IPS-18c (cell line): ENCODE measurements around the gene TPM1.

ENCODE experiments used
- H3K4me3 ChIP-seq: 2 replicates; pipeline ENCODE4 v1.7.0; 2013; ENCODE audit warnings: low read depth, mild to moderate bottlenecking, low read length, moderate library complexity; ENCODE audit not compliant: insufficient read depth
- H3K9me3 ChIP-seq: one replicate; pipeline ENCODE4 v1.6.1; 2013; ENCODE audit warnings: mild to moderate bottlenecking, low read length, moderate library complexity; ENCODE audit not compliant: control insufficient read depth, insufficient read depth

Gene TPM1

DNA sequence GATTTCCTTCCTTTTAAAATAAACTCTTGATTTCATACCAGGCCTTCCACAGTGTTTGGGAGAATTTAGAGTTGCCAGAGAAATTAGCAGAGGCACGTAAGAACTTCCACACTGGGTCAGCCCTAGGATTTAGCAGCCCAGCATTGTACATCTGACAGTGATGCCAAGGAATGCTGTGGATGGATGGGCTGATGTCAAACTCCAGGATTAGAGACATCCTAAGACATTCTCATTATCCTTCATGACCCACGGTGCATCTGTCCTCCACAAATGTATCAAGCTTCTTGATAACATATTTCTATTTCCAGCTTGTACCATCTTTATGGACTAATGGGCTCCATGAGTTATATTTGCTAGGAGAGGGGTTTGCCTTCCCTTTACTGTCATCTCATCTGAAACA, 8.0 kb upstream of the TPM1 start:
- Histone ChIP-seq H3K9me3 (peaks cover 2% of the 10 kb centered on the region), H3K4me3 (no peak overlapping the region)

DNA sequence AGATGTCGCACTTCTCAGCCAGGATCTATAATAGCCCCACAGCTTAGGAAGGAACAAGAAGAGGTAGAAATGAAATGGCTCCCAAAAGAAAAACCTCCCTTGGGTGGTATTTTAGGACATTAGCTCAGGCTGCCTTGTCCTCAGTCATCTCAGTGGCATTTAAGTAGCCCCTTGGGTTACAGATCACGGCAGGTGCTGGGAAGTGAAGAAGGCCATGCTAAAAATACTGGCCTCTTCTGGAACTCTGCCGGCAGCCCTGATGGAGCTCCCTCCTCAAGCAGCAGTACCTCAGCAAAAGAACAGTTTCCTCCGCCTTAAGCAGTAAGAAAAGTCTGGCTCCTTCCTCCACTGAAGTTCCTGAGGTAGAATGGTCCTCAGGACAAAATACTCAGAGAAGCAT, 7.3 kb upstream of the TPM1 start:
- Histone ChIP-seq H3K4me3 (no peak overlapping the region), H3K9me3 (peaks cover 2% of the 10 kb centered on the region)

DNA sequence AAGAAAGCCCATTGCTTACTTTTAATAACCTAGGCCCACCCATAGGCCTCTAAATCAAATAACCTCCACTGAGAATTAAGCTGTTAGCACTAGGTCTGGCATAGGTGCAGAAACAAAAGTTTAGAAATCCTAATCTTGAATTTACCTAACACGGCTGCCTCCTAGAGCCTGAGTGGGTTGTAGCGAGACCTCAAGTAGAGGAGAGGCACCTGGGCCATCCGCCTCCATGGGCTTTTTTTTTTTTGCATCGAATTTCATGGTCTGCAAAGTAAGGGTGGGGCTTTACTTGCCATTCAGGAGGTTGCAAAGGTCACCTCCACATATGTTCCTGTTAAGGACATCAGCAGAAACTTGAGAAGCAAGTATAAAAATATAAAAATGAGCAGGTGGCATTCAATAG, 6.6 kb upstream of the TPM1 start:
- Histone ChIP-seq H3K9me3 (peaks cover 2% of the 10 kb centered on the region), H3K4me3 (no peak overlapping the region)

DNA sequence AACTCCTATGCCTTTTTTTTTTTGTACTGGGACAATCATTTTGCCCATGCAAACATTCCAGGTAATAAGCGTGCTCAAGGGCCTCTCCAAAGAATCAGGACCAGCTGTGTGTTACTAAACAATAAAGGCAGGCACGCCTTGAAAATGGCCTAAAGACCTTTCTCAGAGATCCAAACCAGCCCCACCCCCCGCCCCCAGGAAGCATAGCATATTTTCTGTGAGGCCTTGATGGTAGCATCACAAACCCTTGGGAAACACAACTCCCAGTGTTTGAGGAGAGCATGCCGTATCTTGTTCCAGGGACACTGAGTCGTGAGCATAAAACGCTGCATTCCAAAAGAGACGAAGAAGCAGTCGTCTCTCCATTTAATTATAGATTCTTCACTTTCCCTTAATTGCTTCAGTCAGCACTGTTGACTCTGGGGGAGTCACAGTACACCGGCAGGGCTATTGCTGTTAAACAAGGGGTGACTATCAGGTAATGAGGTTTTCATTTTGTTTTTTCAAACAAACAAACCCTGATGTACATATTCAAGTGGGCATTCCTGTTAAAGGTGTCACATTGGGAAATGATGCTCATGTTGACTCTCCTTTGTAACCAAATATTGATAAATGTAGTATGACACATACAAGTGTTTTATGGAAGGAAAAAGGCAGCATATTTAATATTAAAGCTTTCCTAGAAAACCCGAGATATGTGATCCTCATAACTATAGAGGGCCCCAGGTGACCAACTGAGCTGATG, 4.4 kb upstream of the TPM1 start:
- no peaks in the 10 kb centered on the region for H3K9me3 ChIP-seq
- H3K4me3 ChIP-seq = no peak overlapping the region

DNA sequence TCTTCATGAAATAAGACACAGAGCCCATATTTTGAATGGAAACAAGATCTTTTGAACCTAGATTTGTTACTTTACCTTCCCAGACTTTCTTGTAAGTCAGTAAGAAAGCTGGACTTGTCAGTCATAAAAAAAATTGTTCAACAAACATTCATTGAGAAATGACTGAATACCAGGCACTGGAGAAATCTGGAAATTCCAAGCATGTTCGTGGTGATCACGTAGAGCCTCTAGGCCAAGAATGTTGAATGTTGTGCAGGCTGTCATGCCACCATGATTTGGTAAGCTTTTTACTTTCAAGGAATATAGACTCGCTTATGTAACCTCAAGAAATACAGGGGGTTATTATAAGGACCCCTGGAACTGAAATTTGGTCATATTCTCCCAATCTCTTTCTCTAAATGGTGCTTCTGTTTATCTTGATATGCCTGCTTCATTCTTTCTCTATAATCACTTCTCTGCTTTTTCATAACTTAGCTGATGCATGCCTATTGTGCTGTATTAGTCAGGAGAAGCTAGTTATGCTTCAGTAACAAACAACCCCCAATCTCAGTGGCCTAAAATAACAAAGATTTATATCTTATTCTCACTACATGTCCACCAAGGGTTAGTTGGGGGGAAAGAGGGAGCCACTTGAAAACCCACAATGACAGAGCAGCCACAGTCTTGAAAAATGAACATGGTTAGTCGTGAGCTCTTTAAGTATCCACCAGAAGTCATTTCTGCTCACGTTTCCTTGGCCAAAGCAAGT, 3.4 kb upstream of the TPM1 start:
- no peak overlapping the region for H3K4me3 ChIP-seq
- H3K9me3 ChIP-seq = no peaks in the 10 kb centered on the region

DNA sequence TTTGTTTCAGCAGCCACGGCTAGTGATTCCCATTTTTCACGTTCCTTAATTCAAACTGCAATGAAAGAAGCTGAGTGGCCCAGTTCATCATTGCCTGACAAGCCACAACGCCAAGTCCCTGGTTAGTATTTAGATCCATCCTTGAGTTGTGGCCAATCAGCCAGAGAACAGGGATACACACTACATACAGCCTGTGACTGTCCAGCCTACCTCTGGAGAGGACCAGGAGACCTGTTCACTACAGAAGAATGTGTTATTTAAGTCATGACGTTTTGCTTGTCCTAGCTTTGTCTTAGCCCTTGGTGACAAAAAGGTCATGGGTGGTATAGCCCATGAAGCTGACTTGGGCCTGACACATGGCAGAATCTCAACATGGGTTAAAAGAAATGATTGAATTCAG, 2.7 kb upstream of the TPM1 start:
- Histone ChIP-seq H3K9me3 (no peaks in the 10 kb centered on the region), H3K4me3 (no peak overlapping the region)

DNA sequence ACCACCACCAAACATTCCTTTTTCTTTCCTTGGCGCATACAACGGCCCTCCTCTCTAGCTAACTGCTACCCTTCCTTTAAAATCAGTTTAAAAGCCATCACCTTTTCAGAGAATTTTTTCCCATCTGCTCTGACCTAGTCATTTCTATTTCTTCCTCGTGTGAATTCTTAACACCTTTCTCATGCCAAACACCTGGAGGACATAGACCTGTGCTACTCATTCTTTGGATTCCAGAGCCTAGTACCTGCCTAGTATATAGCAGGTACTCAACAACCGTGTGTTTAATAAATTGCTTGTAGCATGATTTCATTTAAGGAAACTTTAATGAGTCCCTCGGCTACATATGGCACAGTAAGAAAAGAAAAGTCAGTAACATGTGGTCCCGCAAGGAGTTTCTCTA, 2.0 kb upstream of the TPM1 start:
- no peaks in the 10 kb centered on the region for H3K9me3 ChIP-seq
- no peak overlapping the region for H3K4me3 ChIP-seq

DNA sequence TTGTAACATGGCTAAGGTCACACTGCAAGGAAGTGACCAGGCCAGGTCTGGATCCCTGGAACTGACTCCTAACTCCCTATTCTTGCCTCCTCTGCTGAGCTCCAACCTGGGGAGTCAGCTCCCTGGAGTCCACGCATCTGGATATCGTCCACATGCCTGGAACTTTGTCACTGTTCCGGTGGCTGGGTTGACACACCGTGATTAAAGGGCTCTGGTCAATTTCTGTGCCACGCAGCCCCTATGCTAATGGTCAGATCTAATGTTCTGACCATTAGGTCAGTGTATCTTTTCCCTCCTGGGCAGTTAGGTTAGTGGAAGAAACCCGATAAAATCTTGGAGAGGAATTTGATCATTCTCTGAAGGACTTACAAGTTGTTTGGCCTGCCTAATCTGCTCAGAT, 1.6 kb upstream of the TPM1 start:
- no peak overlapping the region; the same call in 1 of the 2 replicates for H3K4me3 ChIP-seq
- no peaks in the 10 kb centered on the region for H3K9me3 ChIP-seq

DNA sequence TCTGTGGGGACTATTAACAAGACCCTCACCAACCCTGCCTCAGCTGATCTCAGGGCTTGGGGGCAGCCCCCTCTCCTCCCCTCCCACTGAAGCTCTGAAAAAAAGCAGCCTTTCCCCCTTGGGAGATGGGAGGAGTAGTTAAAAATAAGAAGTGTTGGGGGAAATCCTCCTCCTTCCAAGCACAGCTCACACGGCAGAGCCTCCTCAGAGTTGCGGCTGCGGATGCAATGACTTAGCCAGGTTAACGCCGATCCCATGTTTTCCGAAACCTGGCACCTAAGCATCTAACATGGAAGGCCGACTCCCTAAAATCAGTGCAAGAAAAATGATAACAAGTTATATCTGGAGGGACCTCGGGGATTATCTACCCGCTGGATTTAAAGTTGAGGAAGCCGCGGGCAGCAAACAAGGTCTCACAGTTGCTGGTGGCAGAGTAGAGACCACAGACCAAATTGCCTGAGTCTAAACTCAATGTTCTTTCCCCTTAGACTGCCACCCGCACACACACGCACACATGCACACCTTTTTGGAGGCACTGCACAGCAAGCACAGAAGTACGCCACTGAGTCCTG, 1.1 kb upstream of the TPM1 start:
- H3K9me3 ChIP-seq = no peaks in the 10 kb centered on the region
- peak overlapping the region; percentile 75 for H3K4me3 ChIP-seq

DNA sequence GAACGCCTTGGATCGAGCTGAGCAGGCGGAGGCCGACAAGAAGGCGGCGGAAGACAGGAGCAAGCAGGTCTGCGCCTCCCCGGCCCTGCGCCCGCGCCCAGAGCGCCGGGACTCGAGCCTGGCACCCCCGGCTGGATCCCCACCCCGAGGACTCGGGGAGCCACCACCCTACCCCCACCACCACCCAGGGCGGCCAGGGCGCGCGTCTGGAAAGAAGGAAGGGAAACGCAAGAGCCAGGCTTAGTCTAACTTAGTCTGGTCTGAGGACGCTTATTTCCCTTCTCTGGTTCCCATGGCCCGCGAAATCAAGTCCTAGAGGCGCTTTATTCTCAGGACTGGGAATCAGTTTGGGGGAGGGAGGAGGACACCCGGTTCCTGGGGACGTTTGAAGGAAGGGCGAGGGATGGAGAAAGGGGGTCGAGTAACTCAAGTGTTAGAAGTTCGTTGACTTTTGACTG, 359 bp downstream of the TPM1 start:
- peak overlapping the region; percentile 75 for H3K4me3 ChIP-seq
- H3K9me3 ChIP-seq = no peaks in the 10 kb centered on the region

DNA sequence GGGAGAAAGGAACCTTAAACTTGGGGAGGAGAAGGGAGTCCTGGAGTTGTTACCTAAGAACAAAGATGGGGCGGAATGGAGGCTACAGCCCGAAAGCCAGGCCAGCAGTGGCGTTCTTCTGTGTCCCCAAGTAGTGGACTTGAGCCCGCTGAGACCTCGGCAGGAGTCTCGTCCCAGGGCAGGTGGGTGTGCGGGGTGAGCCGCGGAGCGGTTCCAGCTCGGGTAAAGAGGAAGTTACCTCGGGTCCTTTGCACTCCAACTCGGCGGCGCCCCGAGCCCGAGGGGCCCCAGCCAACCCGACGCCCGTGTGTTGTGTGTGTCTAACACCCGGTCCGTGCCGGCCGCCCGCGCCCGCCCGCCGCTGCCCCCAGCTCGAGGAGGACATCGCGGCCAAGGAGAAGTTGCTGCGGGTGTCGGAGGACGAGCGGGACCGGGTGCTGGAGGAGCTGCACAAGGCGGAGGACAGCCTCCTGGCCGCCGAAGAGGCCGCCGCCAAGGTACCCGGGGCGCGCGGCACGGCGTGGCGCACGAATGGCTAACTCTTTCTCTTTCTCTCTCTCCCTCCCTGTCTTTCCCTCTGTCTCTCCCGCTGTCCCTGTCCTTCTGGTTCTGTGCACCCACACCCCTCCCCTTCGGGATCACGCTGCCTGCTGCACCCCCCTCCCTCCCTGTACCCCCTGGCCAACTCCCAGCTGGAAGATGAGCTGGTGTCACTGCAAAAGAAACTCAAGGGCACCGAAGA, 959 bp downstream of the TPM1 start:
- H3K9me3 ChIP-seq = no peaks in the 10 kb centered on the region
- H3K4me3 ChIP-seq = peak overlapping the region; percentile 75

DNA sequence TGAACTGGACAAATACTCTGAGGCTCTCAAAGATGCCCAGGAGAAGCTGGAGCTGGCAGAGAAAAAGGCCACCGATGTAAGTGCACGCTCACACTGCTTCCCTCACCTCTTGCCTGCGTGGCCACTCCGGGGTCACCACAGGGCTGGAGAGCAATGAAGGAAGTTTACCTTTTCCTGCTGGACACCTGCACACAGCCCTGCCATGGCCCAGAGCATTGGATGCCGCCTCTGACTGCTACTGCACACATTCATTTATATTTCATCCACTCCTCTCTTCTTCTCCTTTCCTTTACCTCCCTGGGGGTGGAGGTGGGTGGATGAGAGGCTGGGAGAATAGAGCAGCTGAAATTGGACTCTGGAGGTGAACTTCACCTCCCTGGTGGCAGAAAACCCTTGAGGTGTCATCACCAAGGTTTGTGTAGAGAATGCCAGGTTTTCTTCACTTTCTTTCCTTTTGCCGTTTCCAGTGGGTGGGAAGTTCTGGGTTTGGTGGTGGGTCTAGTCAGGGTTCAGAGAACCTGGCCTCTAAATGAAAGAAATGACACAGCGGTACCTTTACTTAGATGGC, 1.6 kb downstream of the TPM1 start:
- no peaks in the 10 kb centered on the region for H3K9me3 ChIP-seq
- H3K4me3 ChIP-seq = peak overlapping the region; percentile 75

DNA sequence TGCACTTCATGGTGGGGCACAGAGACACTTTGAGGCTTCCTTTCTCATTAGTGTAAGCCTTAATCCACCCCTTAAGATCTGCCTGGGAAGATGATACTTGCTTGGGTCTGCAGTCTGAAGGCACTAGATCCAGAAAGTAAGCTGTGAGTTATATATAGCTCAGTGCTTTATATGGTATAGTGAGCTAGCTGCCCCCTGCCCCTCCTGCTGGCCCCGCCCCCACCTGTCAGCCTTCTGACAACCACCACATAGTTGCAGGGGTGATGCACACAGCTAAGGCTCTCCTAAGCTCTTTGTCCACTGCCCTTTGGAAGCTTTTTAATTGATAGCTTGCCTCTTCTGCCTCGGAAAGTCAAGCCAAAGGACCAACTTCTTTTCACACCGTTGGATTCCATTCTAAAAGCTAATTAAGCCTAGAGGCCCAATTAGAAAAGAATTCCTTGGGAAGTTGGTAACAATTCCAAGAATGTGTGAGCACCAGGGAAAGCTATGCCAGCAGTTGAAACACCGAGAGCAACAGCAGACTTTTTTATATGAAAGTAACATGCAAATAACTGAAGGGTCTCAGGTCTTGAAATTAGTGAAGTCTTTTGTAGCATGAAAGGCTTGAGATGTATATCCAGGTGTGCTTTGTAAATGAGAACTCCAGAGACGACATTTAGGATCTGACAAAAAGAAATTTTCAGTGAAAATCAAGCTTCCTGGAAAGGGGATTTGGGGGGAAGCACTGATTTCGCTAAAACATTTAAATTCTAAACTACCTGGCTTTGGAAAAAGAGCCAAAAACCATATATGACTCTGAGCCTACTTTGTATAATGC, 2.3 kb downstream of the TPM1 start:
- Histone ChIP-seq H3K9me3 (no peaks in the 10 kb centered on the region), H3K4me3 (peak overlapping the region; percentile 75)

DNA sequence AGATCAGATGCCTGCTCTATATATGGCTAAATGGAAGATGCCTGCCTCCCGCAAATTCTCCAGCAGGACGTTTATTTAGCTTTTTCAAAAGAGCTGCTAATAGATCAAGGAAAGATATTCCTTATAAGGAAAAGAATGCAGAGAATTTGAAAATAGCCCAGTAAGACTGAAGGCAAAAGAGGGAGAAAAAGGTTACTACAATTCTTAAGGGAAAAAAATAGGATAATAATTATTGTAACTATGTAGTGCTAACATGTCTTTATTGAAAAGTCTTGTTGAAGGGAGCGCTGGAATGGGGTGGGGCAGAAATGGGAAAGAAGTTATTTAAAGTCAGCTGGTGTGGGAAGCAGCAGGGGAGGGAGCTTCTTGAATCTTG, 2.9 kb downstream of the TPM1 start:
- Histone ChIP-seq H3K9me3 (no peaks in the 10 kb centered on the region), H3K4me3 (peak overlapping the region; percentile 75)

DNA sequence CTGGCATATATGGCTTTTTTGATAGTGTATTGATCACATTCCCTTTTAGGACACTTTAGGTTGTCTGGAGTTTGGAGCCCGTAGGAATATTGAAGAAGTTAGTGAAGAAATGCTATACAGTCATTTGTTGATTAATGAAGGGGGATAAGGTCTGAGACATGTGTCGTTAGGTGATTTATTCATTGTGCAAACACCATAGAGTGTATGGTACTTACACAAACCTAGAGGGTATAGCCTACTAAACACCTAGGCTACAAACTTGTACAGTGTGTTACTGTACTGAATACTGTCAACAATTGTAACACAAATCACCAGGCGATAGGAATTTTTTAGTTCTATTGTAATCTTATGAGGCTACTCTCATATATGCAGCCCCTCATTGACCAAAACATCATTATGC, 3.3 kb downstream of the TPM1 start:
- Histone ChIP-seq H3K9me3 (no peaks in the 10 kb centered on the region), H3K4me3 (peak overlapping the region; percentile 75)

DNA sequence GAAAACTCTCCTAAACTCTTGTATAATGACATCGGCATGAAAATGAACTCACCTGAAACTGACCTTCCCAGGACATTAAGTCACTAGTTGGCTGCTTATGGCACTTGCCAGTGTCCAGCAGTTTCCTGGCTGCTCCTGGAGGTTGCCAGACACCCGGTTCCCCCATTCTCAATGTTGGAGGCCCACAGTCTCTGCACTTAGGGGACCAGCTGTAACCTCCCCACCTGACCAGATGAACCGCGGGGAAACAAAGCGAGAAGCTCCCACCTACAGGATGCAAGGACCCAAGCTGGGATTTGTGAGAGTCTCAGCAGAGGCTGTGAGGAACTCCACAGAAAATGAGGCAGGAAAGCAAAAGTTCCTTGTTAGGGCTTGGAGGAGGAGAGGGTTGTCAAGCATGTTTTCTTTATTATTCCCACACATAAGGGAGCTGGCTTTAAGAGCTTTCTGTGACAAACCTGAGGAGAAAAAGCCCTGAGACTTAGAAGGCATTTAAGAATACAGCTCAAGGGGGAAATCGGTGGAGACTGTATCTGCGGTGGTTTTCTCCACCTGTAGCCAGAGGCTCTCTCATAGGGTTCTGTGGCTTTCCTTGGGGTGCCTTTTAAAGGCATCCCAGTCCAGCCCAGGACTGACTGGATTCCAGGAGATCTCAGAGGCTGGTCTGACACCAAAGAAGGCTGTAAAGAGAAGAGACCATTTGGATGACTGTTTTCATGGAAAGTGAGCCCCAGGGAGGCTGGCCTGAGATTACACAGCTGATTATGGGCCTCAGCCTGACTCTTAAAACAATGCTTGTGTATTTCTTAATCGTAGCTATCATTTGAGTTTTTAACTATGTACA, 4.6 kb downstream of the TPM1 start:
- Histone ChIP-seq H3K9me3 (no peaks in the 10 kb centered on the region), H3K4me3 (peak overlapping the region; percentile 58; the same call in 1 of the 2 replicates)
